B cell (primary cell): Measurements from ENCODE around the gene SRGAP2C. TPM values are rescaled to one million over a fixed set of nuclear protein-coding genes. Genes with fewer than 3 reads are reported as not detected.
"Not testable (repeated sequence)": the region's sequence is repeated elsewhere in the genome, so short reads cannot be mapped to it uniquely, and the experiment has no call there.

ENCODE experiments used
- ATAC-seq: fragments of 200-7000 bp; cut with Tn5 transposase; one replicate; pipeline ENCODE4 v1.10.0; 2021; ENCODE audit warnings: low read depth, mild to moderate bottlenecking, moderate number of reproducible peaks, moderate library complexity
- CTCF ChIA-PET: fragments of 350-600 bp; sonication (Branson Sonifier 250); formaldehyde crosslinking; loops from one replicate; lab custom pipeline; 2021; ENCODE audit warnings: antibody characterized with exemption, inconsistent platforms; lab: Charles Lee
- POLR2A ChIA-PET: fragments of 350-600 bp; sonication (Branson Sonifier 250); formaldehyde crosslinking; loops from one replicate; lab custom pipeline; 2021; ENCODE audit warnings: antibody characterized with exemption; lab: Charles Lee
- DNase-seq: peaks from one replicate; pipeline ENCODE4 v3.0.0; 2013
- H2AFZ ChIP-seq: 2 replicates; pipeline ENCODE4 v1.6.1; 2012; ENCODE audit warnings: mild to moderate bottlenecking, low read depth, low read length; ENCODE audit not compliant: insufficient read depth, poor library complexity, severe bottlenecking
- H3K27ac ChIP-seq, 2 donors: 1 replicate in 1 of 2; 2 replicates in 1 of 2; pipeline ENCODE4 v1.5.1; 2012 to 2013; ENCODE audit warnings: low read length in 2 of 2, mild to moderate bottlenecking in 2 of 2, moderate library complexity in 1 of 2
- H3K27me3 ChIP-seq, 4 experiments: fragments of 200-600 bp in 1 of 4; sonication (generic) in 1 of 4; replicated peaks in 1 of 4; 1 replicate in 2 of 4; 2 replicates in 2 of 4; pipeline versions ENCODE4 v1.6.1 to v1.7.0; 2013 to 2016; ENCODE audit warnings: low read length in 3 of 4, mild to moderate bottlenecking in 2 of 4, mixed read lengths in 1 of 4, moderate library complexity in 1 of 4; ENCODE audit not compliant: insufficient read depth in 4 of 4, control insufficient read depth in 3 of 4; ENCODE audit errors: control extremely low read depth in 1 of 4
- H3K36me3 ChIP-seq, 2 experiments: replicated peaks in 1 of 2; 1 replicate in 1 of 2; 2 replicates in 1 of 2; pipeline versions ENCODE4 v1.6.1 to v1.7.1; 2013; ENCODE audit warnings: low read length in 1 of 2; ENCODE audit not compliant: insufficient read depth in 2 of 2, control insufficient read depth in 1 of 2; ENCODE audit errors: control extremely low read depth in 1 of 2, extremely low read depth in 1 of 2
- H3K4me1 ChIP-seq, 2 donors: fragments of 200-600 bp in 1 of 2; sonication (generic) in 1 of 2; 1 replicate in 1 of 2; 2 replicates in 1 of 2; pipeline versions ENCODE4 v1.5.1 to v1.6.1; 2013 to 2017; ENCODE audit warnings: low read length in 2 of 2; ENCODE audit not compliant: control insufficient read depth in 2 of 2, insufficient read depth in 2 of 2
- H3K4me2 ChIP-seq: replicated peaks from 2 replicates; pipeline ENCODE3; 2012; ENCODE audit warnings: mild to moderate bottlenecking, low read depth, low read length; ENCODE audit not compliant: poor library complexity, severe bottlenecking
- H3K4me3 ChIP-seq, 5 experiments: fragments of 200-600 bp in 1 of 5; sonication (generic) in 1 of 5; 1 replicate in 3 of 5; 2 replicates in 2 of 5; pipeline versions ENCODE4 v1.5.1 to v1.7.0; 2011 to 2016; ENCODE audit warnings: low read length in 4 of 5, mild to moderate bottlenecking in 4 of 5, low read depth in 2 of 5, control low read depth in 1 of 5, moderate library complexity in 1 of 5; ENCODE audit not compliant: insufficient read depth in 1 of 5; ENCODE audit errors: control extremely low read depth in 1 of 5, extremely low read depth in 1 of 5
- H3K79me2 ChIP-seq: fragments of 200-600 bp; sonication (generic); one replicate; pipeline ENCODE4 v1.6.0; 2016; ENCODE audit warnings: low read length; ENCODE audit not compliant: control insufficient read depth, insufficient read depth
- H3K9ac ChIP-seq: fragments of 200-600 bp; sonication (generic); 2 replicates; pipeline ENCODE4 v1.6.1; 2017; ENCODE audit warnings: mild to moderate bottlenecking, low read length, moderate library complexity
- H3K9me3 ChIP-seq, 3 donors: one replicate each; pipeline versions ENCODE4 v1.6.1 to v1.7.1; 2013; ENCODE audit warnings: low read length in 2 of 3; ENCODE audit not compliant: control insufficient read depth in 2 of 3, insufficient read depth in 1 of 3; ENCODE audit errors: control extremely low read depth in 1 of 3
- H4K20me1 ChIP-seq: 2 replicates; pipeline ENCODE4 v1.6.0; 2012; ENCODE audit warnings: mild to moderate bottlenecking, low read length; ENCODE audit not compliant: insufficient read depth, control insufficient read depth, poor library complexity, severe bottlenecking
- H3K27ac Mint-ChIP-seq: one replicate; pipeline ENCODE4 v1.8.0; 2021; ENCODE audit warnings: mixed read lengths
- H3K27me3 Mint-ChIP-seq: one replicate; pipeline ENCODE4 v1.8.0; 2021; ENCODE audit warnings: mixed read lengths
- H3K4me1 Mint-ChIP-seq: one replicate; pipeline ENCODE4 v1.8.0; 2021; ENCODE audit warnings: mixed read lengths
- H3K4me3 Mint-ChIP-seq: one replicate; pipeline ENCODE4 v1.8.0; 2021; ENCODE audit warnings: mixed read lengths
- H3K9me3 Mint-ChIP-seq: one replicate; pipeline ENCODE4 v1.8.0; 2022; ENCODE audit warnings: mixed read lengths; ENCODE audit not compliant: insufficient read depth
- WGBS: methylation state at CpG from one replicate; pipeline ENCODE4 v1.1.5; 2013; ENCODE audit warnings: missing lambda C conversion rate; ENCODE audit not compliant: insufficient coverage; 5-methylcytosine and 5-hydroxymethylcytosine counted together
- intact Hi-C: fragments of 100-400 bp; cut with micrococcal nuclease; formaldehyde crosslinking; loops from one replicate; pipeline ENCODE4 v1.10.0; 2022
- polyA plus RNA-seq: library from polyadenylated mRNA; depleted of rRNA; stranded (reverse); fragments of >200 nt; gene quantifications from 2 replicates; pipeline ENCODE4 v1.2.3, GENCODE V29; 2012
- total RNA-seq, 2 donors: library from RNA; stranded (reverse); fragments of 120-200 nt in 1 of 2; gene quantifications; 1 replicate in 1 of 2; 2 replicates in 1 of 2; pipeline versions ENCODE4 v1.2.3 to v1.2.4, GENCODE V29; 2013 to 2022

The SRGAP2C gene
- total and polyA plus RNA-seq, 2 donors (not counting 1 experiment from before 2014, with no cell fraction given), result 2.2 to 40.7 TPM

DNA sequence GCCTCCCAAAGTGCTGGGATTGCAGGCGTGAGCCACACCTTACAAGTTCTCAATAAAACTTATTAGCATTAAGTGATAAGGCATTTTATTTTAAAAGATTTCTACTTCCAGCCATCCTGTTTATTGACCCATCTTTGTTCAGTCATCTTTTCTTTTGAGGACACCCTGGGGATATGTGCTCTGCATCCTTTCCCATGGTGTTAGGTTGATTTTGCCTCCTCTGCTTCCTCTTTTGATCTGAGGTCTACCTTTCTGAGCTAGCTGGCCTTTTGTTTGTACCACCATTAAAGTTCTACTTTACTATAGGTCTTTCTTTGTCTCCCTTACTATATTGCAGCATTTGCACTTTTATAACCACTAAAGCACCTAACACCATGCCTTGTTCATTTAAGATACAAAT lies 136.9 kb downstream of the SRGAP2C start:
- H3K36me3 ChIP-seq, intact Hi-C loops, H2AFZ ChIP-seq, H3K27me3 Mint-ChIP-seq, H3K4me3 Mint-ChIP-seq, H3K4me3 ChIP-seq, ATAC-seq, H3K9me3 Mint-ChIP-seq, H3K4me1 Mint-ChIP-seq, H3K9me3 ChIP-seq, H3K27me3 ChIP-seq, H3K4me2 ChIP-seq, H4K20me1 ChIP-seq, CTCF ChIA-PET, H3K27ac ChIP-seq, H3K9ac ChIP-seq, H3K27ac Mint-ChIP-seq, H3K4me1 ChIP-seq, H3K79me2 ChIP-seq, POLR2A ChIA-PET, DNase-seq: not testable (repeated sequence)
- no CpG with 5 or more reads among the region's 1 CpG for WGBS

- CTCF ChIA-PET, H4K20me1 ChIP-seq, H3K9me3 ChIP-seq, ATAC-seq, DNase-seq, intact Hi-C loops, H3K4me1 Mint-ChIP-seq, H3K4me3 Mint-ChIP-seq, H3K9ac ChIP-seq, H3K27ac Mint-ChIP-seq, H3K27me3 Mint-ChIP-seq, H3K4me2 ChIP-seq, H3K9me3 Mint-ChIP-seq, H3K27ac ChIP-seq, H2AFZ ChIP-seq, H3K27me3 ChIP-seq, H3K4me3 ChIP-seq, H3K36me3 ChIP-seq, POLR2A ChIA-PET, H3K79me2 ChIP-seq, H3K4me1 ChIP-seq: not testable (repeated sequence)
These were observed 140.0 kb downstream of the SRGAP2C start for GRCh38 chr1:121324726-121325125.

DNA sequence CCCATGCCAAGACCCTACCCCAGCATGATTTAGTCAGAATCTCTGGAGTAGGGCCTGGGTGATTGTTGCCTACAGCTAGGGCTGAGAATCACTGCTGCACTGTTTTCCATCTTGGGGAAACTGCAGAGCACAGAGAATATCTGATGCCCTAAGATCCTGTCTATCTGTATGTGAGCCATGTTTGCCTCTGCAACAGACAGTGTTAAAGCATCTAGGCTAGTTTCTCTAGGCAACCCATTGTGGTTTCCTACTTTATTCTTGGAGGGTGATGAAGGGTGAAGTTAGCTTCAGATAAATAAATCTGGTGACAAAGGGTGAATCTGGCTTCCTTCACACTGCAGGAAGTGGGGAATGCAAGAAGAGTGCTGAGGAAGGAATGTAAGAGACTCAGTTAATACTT lies 147.4 kb downstream of the SRGAP2C start:
- H2AFZ ChIP-seq, CTCF ChIA-PET, ATAC-seq, intact Hi-C loops, H3K27ac ChIP-seq, H3K9ac ChIP-seq, H4K20me1 ChIP-seq, H3K27me3 ChIP-seq, POLR2A ChIA-PET, H3K9me3 Mint-ChIP-seq, H3K36me3 ChIP-seq, H3K27me3 Mint-ChIP-seq, H3K4me3 ChIP-seq, H3K79me2 ChIP-seq, H3K4me2 ChIP-seq, H3K4me1 Mint-ChIP-seq, H3K4me1 ChIP-seq, DNase-seq, H3K4me3 Mint-ChIP-seq, H3K9me3 ChIP-seq, H3K27ac Mint-ChIP-seq: not testable (repeated sequence)

DNA sequence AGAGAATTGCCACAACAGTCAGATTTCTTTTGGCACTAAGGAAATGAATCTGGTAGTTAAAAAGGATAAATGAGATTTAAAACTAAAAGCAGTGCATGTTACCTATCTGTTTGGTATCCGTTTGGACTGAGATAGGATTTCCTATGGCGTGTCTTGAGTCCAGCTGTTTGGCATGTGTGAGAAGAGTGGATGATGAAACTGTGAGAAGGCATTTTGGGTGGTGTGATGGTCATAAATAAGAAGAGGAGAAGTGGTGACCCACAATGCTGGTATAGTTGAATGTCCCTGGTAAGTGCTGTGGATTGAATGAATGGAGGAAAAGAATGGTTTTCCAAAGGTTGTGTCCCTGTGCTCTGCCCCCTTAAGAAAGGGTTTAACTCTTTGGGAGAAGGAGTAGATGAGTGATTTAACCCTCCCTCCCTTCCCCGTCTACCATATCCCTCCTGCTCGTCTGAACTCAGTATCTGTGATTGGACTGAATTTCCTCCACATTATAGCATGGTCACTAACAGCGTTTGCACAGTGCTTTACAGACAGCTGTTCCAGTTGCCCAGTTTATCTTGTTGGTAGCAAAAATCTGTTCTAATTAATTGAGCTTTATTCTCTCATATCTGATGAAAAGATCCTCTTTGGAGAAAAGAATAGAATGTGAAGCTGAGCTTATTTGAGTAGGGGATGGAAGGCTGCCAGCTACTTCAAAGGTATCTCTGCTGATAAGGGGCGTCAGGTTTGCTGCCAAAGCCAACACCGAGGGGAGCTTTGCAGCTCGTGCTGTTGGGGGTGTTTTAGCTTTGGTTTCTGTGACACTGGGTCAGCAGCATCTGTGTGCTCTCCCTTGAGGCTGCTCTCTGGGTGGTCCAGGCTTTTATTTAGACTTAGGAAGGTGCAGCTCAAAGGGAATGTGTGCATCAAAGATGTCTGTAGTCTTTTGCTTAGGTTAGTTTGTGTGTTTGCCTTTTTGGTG lies 148.1 kb downstream of the SRGAP2C start:
- H3K27me3 Mint-ChIP-seq, H4K20me1 ChIP-seq, H3K36me3 ChIP-seq, H3K9me3 ChIP-seq, H3K9me3 Mint-ChIP-seq, H3K4me2 ChIP-seq, H3K4me3 Mint-ChIP-seq, H3K9ac ChIP-seq, H3K4me1 ChIP-seq, H3K27ac ChIP-seq, H2AFZ ChIP-seq, H3K27ac Mint-ChIP-seq, H3K4me3 ChIP-seq, CTCF ChIA-PET, H3K79me2 ChIP-seq, ATAC-seq, DNase-seq, intact Hi-C loops, POLR2A ChIA-PET, H3K4me1 Mint-ChIP-seq, H3K27me3 ChIP-seq: not testable (repeated sequence)
- WGBS, result no CpG with 5 or more reads among the region's 8 CpGs
